ENCODE results near the gene BCL7C. TPM values are rescaled to one million over a fixed set of nuclear protein-coding genes. Genes with fewer than 3 reads are reported as not detected.

BCL7C gene
- total and polyA plus RNA-seq, 2 of the 13 experiments (the other 11 are each of a cell fraction or from before 2014, with no cell fraction given), result 17.7 to 33.8 TPM

- TF ChIP-seq, protein P1, sequence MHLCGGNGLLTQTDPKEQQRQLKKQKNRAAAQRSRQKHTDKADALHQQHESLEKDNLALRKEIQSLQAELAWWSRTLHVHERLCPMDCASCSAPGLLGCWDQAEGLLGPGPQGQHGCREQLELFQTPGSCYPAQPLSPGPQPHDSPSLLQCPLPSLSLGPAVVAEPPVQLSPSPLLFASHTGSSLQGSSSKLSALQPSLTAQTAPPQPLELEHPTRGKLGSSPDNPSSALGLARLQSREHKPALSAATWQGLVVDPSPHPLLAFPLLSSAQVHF (CRISPR knock-in tag; IDR thresholded peaks at IDR 0.05), result no peak
- TF ChIP-seq ZNF264 (CRISPR knock-in tag; IDR thresholded peaks at IDR 0.05) (no peak), KLF11 (CRISPR knock-in tag; IDR thresholded peaks at IDR 0.05) (no peak), CAMTA2 (CRISPR knock-in tag; IDR thresholded peaks at IDR 0.05; ENCODE audit: borderline replicate concordance) (0 out of 2 replicates have a peak, but pooled peaks have one; percentile 18), SMARCE1 (IDR thresholded peaks at IDR 0.05; ENCODE audit: borderline replicate concordance) (no peak), GFI1 (CRISPR knock-in tag; IDR thresholded peaks at IDR 0.05; ENCODE audit: borderline replicate concordance) (no peak), IKZF4 (CRISPR knock-in tag; IDR thresholded peaks at IDR 0.05; ENCODE audit: borderline replicate concordance, low read depth, not compliant biosample characterization) (no peak), ZNF232 (CRISPR knock-in tag; IDR thresholded peaks at IDR 0.05; ENCODE audit: borderline replicate concordance) (no peak), KDM1A (CRISPR knock-in tag; IDR thresholded peaks at IDR 0.05) (peak; percentile 92), HNF4A (CRISPR knock-in tag; IDR thresholded peaks at IDR 0.05) (peak; percentile 19; the same call in 1 of the 2 replicates), CEBPB (IDR thresholded peaks at IDR 0.05; ENCODE audit: borderline replicate concordance, low read depth, low read length) (no peak), RARA (CRISPR knock-in tag; IDR thresholded peaks at IDR 0.05) (no peak), DZIP1 (CRISPR knock-in tag; IDR thresholded peaks at IDR 0.05) (peak; percentile 50), CREM (IDR thresholded peaks at IDR 0.05) (peak; percentile 99), CREM (CRISPR knock-in tag; IDR thresholded peaks at IDR 0.05) (no peak), SIN3A (IDR thresholded peaks at IDR 0.05; ENCODE audit: borderline replicate concordance, low read depth, low read length) (peak; percentile 73; the same call in 1 of the 2 replicates), KDM2A (CRISPR knock-in tag; IDR thresholded peaks at IDR 0.05; ENCODE audit: borderline replicate concordance, low read depth) (no peak), AKNA (CRISPR knock-in tag; IDR thresholded peaks at IDR 0.05; ENCODE audit: borderline replicate concordance) (no peak), CREB1 (IDR thresholded peaks at IDR 0.05) (0 out of 2 replicates have a peak, but pooled peaks have one; percentile 46), CREB1 (CRISPR knock-in tag; IDR thresholded peaks at IDR 0.05) (no peak)
- TF ChIP-seq, protein P2, sequence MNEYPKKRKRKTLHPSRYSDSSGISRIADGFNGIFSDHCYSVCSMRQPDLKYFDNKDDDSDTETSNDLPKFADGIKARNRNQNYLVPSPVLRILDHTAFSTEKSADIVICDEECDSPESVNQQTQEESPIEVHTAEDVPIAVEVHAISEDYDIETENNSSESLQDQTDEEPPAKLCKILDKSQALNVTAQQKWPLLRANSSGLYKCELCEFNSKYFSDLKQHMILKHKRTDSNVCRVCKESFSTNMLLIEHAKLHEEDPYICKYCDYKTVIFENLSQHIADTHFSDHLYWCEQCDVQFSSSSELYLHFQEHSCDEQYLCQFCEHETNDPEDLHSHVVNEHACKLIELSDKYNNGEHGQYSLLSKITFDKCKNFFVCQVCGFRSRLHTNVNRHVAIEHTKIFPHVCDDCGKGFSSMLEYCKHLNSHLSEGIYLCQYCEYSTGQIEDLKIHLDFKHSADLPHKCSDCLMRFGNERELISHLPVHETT (CRISPR knock-in tag; conservative IDR thresholded peaks at IDR 0.05), result no peak
These were observed 3.2 kb upstream of the BCL7C start (continued) for GRCh38 chr16:30896889-30897733.

Data from HepG2 (cell line).